HL-60 (cell line): ENCODE measurements around the gene FBLN1.

Source experiments
- DNase-seq, 2 experiments: peaks; one replicate each; pipeline ENCODE4 v3.0.0-alpha.2; 2010 to 2020; ENCODE audit warnings: low read depth in 1 of 2, low spot score in 1 of 2
- H3K27ac ChIP-seq: fragments of 250-450 bp; sonication (Bioruptor Pico); replicated peaks from 2 replicates; pipeline ENCODE4 v1.5.1; 2020; ENCODE audit warnings: mild to moderate bottlenecking, moderate library complexity
- H3K27me3 ChIP-seq: fragments of 250-450 bp; sonication (Bioruptor Pico); 2 replicates; pipeline ENCODE4 v1.5.1; 2021; ENCODE audit warnings: mild to moderate bottlenecking, moderate library complexity; ENCODE audit not compliant: insufficient read depth, poor library complexity, severe bottlenecking
- H3K4me3 ChIP-seq: replicated peaks from 2 replicates; pipeline ENCODE4 v1.5.1; 2011; ENCODE audit warnings: mild to moderate bottlenecking, control low read depth, low read length; ENCODE audit not compliant: insufficient read depth
- GABPA ChIP-seq: IDR thresholded peaks from 2 replicates; pipeline ENCODE4 v1.6.1; 2012; ENCODE audit warnings: low read depth
- POLR2AphosphoS5 ChIP-seq: IDR thresholded peaks from 2 replicates; pipeline ENCODE4 v1.6.1; 2012; ENCODE audit warnings: low read depth
- SPI1 ChIP-seq: IDR thresholded peaks from 2 replicates; pipeline ENCODE4 v1.6.1; 2012; ENCODE audit warnings: low read depth, mild to moderate bottlenecking, borderline replicate concordance
- TF ChIP-seq, protein P1 (sequence below): IDR thresholded peaks from 2 replicates; pipeline ENCODE4 v1.6.1; 2012; ENCODE audit warnings: low read depth; ENCODE audit not compliant: insufficient replicate concordance
- TF ChIP-seq, protein P2 (sequence below): IDR thresholded peaks from one replicate; pipeline ENCODE4 v1.5.1; 2011; ENCODE audit warnings: low read length, control low read depth, inconsistent platforms; ENCODE audit not compliant: insufficient read depth

Gene FBLN1

DNA sequence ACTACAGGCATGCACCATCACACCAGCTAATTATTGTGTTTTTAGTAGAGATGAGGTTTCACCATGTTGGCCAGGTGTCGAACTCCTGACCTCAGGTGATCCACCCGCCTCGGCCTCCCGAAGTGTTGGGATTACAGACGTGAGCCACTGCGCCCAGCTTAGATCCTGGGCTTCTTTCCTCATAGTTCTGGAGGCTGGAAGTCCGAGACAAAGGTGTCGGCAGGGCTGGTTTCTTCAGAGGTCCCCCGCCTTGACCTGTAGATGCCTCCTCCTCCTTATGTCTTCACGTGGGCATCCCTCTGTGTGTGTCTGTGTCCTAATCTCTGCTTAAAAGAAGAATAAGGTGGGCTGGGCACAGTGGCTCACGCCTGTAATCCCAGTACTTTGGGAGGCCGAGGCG is 44.2 kb upstream of the FBLN1 start:
- Histone ChIP-seq H3K27me3 (no peaks in the 10 kb centered on the region), H3K27ac (no peak overlapping the region), H3K4me3 (no peak overlapping the region)
- no peak for TF ChIP-seq POLR2AphosphoS5
- TF ChIP-seq GABPA = no peak
- TF ChIP-seq, protein P1, sequence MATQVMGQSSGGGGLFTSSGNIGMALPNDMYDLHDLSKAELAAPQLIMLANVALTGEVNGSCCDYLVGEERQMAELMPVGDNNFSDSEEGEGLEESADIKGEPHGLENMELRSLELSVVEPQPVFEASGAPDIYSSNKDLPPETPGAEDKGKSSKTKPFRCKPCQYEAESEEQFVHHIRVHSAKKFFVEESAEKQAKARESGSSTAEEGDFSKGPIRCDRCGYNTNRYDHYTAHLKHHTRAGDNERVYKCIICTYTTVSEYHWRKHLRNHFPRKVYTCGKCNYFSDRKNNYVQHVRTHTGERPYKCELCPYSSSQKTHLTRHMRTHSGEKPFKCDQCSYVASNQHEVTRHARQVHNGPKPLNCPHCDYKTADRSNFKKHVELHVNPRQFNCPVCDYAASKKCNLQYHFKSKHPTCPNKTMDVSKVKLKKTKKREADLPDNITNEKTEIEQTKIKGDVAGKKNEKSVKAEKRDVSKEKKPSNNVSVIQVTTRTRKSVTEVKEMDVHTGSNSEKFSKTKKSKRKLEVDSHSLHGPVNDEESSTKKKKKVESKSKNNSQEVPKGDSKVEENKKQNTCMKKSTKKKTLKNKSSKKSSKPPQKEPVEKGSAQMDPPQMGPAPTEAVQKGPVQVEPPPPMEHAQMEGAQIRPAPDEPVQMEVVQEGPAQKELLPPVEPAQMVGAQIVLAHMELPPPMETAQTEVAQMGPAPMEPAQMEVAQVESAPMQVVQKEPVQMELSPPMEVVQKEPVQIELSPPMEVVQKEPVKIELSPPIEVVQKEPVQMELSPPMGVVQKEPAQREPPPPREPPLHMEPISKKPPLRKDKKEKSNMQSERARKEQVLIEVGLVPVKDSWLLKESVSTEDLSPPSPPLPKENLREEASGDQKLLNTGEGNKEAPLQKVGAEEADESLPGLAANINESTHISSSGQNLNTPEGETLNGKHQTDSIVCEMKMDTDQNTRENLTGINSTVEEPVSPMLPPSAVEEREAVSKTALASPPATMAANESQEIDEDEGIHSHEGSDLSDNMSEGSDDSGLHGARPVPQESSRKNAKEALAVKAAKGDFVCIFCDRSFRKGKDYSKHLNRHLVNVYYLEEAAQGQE = no peak
- TF ChIP-seq SPI1 = no peak
- TF ChIP-seq, protein P2, sequence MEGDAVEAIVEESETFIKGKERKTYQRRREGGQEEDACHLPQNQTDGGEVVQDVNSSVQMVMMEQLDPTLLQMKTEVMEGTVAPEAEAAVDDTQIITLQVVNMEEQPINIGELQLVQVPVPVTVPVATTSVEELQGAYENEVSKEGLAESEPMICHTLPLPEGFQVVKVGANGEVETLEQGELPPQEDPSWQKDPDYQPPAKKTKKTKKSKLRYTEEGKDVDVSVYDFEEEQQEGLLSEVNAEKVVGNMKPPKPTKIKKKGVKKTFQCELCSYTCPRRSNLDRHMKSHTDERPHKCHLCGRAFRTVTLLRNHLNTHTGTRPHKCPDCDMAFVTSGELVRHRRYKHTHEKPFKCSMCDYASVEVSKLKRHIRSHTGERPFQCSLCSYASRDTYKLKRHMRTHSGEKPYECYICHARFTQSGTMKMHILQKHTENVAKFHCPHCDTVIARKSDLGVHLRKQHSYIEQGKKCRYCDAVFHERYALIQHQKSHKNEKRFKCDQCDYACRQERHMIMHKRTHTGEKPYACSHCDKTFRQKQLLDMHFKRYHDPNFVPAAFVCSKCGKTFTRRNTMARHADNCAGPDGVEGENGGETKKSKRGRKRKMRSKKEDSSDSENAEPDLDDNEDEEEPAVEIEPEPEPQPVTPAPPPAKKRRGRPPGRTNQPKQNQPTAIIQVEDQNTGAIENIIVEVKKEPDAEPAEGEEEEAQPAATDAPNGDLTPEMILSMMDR = no peak
- no peak for DNase-seq

DNA sequence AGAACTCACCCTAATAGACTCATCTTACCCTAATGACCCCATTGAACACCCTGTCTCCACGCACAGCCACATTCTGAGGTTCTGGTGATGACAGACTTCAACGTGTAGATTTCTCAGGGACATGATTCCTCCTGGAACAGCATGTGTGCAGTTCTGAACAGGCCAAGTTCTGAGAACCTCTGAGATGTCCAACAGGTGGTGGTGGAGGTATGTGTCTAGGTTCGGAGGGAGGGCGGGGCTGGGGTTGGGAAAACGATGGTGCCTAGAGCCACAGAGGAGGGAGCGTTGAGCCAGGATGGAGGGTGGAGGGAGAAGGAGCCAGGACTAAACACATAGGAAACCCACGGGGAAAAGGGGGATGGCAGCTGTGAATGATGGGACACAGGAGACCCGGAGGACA is 43.4 kb upstream of the FBLN1 start:
- Histone ChIP-seq H3K27ac (no peak overlapping the region), H3K4me3 (no peak overlapping the region), H3K27me3 (no peaks in the 10 kb centered on the region)
- TF ChIP-seq, protein P2 = no peak
- TF ChIP-seq, protein P1 = no peak
- no peak for TF ChIP-seq POLR2AphosphoS5
- TF ChIP-seq SPI1 = no peak
- no peak for TF ChIP-seq GABPA
- no peak for DNase-seq

GRCh38 chr22:45460288-45461109 is 42.2 kb upstream of the FBLN1 start:
- TF ChIP-seq, protein P1 = no peak
- no peak for TF ChIP-seq SPI1
- TF ChIP-seq POLR2AphosphoS5 = no peak
- TF ChIP-seq, protein P2 = no peak
- no peak for TF ChIP-seq GABPA
- H3K4me3 ChIP-seq = no peak overlapping the region
- DNase-seq = no peak

More at GRCh38 chr22:45460288-45461109, 42.2 kb upstream of the FBLN1 start:
- Histone ChIP-seq H3K27ac (no peak overlapping the region), H3K27me3 (no peaks in the 10 kb centered on the region)
